ENCODE data around the gene SETBP1.

The SETBP1 gene

GRCh38 chr18:44679056-44679913 is 1.4 kb upstream of the SETBP1 start:
- DNase-seq (ENCODE audit: low read depth) = peak; percentile 76

- peak; percentile 20 for DNase-seq (ENCODE audit: low read depth)
Measured at GRCh38 chr18:44679914-44680272, 795 bp upstream of the SETBP1 start.

GRCh38 chr18:44681076-44681970 is 635 bp downstream of the SETBP1 start:
- no peak for DNase-seq (ENCODE audit: low read depth)

GRCh38 chr18:44682201-44682870 is 1.6 kb downstream of the SETBP1 start:
- no peak for DNase-seq (ENCODE audit: low read depth)

- DNase-seq (ENCODE audit: low read depth) = no peak
Measured at GRCh38 chr18:44682871-44683221, 2.2 kb downstream of the SETBP1 start.

- DNase-seq (ENCODE audit: low read depth) = no peak
Measured at GRCh38 chr18:44683556-44683955, 2.9 kb downstream of the SETBP1 start.

- no peak for DNase-seq (ENCODE audit: low read depth)
Measured at GRCh38 chr18:44685296-44685695, 4.6 kb downstream of the SETBP1 start.

- no peak for DNase-seq (ENCODE audit: low read depth)
Measured at GRCh38 chr18:44686156-44686555, 5.5 kb downstream of the SETBP1 start.

GRCh38 chr18:44687421-44687820 is 6.7 kb downstream of the SETBP1 start:
- DNase-seq (ENCODE audit: low read depth) = no peak

GRCh38 chr18:44689736-44690135 is 9.0 kb downstream of the SETBP1 start:
- no peak for DNase-seq (ENCODE audit: low read depth)

GRCh38 chr18:44691148-44691925 is 10.6 kb downstream of the SETBP1 start:
- no peak for DNase-seq (ENCODE audit: low read depth)

GRCh38 chr18:44693030-44693784 is 12.5 kb downstream of the SETBP1 start:
- no peak for DNase-seq (ENCODE audit: low read depth)

- no peak for DNase-seq (ENCODE audit: low read depth)
Measured at GRCh38 chr18:44695503-44695902, 14.8 kb downstream of the SETBP1 start.

- DNase-seq (ENCODE audit: low read depth) = no peak
Measured at GRCh38 chr18:44696892-44697291, 16.2 kb downstream of the SETBP1 start.

- DNase-seq (ENCODE audit: low read depth) = no peak
Measured at GRCh38 chr18:44697315-44697714, 16.6 kb downstream of the SETBP1 start.

- no peak for DNase-seq (ENCODE audit: low read depth)
Measured at GRCh38 chr18:44698518-44698917, 17.8 kb downstream of the SETBP1 start.

GRCh38 chr18:44699572-44700261 is 19.0 kb downstream of the SETBP1 start:
- DNase-seq (ENCODE audit: low read depth) = no peak

GRCh38 chr18:44700652-44701051 is 20.0 kb downstream of the SETBP1 start:
- no peak for DNase-seq (ENCODE audit: low read depth)

GRCh38 chr18:44701227-44701626 is 20.5 kb downstream of the SETBP1 start:
- DNase-seq (ENCODE audit: low read depth) = no peak

- DNase-seq (ENCODE audit: low read depth) = no peak
Measured at GRCh38 chr18:44702594-44702993, 21.9 kb downstream of the SETBP1 start.
